ENCODE measurements around the gene NUDC. TPM values are rescaled to one million over a fixed set of nuclear protein-coding genes. Genes with fewer than 3 reads are reported as not detected.

Gene NUDC
- total and polyA plus RNA-seq, 2 of the 13 experiments (the other 11 are each of a cell fraction or from before 2014, with no cell fraction given) = 34.7 to 104 TPM

- CTCF ChIA-PET (ENCODE audit: low intra/inter-chr PET ratio, low total read pairs) = no interaction called here
- FAIRE-seq (no peak), DNase-seq (ENCODE audit: low spot score) (no peak), ATAC-seq (no peak)
- TF ChIP-seq PBX2 (CRISPR knock-in tag; IDR thresholded peaks at IDR 0.05) (no peak), ARHGAP35 (CRISPR knock-in tag; IDR thresholded peaks at IDR 0.05; ENCODE audit: borderline replicate concordance) (no peak), ZMYM3 (CRISPR knock-in tag; IDR thresholded peaks at IDR 0.05) (peak; percentile 66), GTF3A (CRISPR knock-in tag; conservative IDR thresholded peaks at IDR 0.05) (no peak)
- H3K36me3 ChIP-seq (replicated peaks in 1 of 2; ENCODE audit: control insufficient read depth in 1 of 2, insufficient read depth in 2 of 2, low read length in 2 of 2) = no peaks in the 10 kb centered on the region
- no peak overlapping the region for H3K9ac ChIP-seq (ENCODE audit: insufficient read depth, low read depth, low read length)
- H4K20me1 ChIP-seq (ENCODE audit: insufficient read depth, low read length) = no peaks in the 10 kb centered on the region
- no peak overlapping the region for H3K4me2 ChIP-seq (ENCODE audit: low read depth, low read length)
- POLR2A ChIA-PET = interaction anchor here (0.7 to 2.3 kb wide), 2 partner anchors 12 to 17 kb away, joined by 3 to 9 read pairs; partner anchors contain the start of gene TRNP1
- no peaks in the 10 kb centered on the region for H3K79me2 ChIP-seq (ENCODE audit: insufficient read depth, low read length)
- WGBS (ENCODE audit: low lambda C conversion rate) = 71% methylated on average over 3 of the region's 3 CpGs
- intact Hi-C loops (cut with micrococcal nuclease; ENCODE audit: unreplicated experiment) (no loop called here), in situ Hi-C loops (cut with HindIII; ENCODE audit: extremely low pct_ligation_motif_present, low pct_unique_long_range_greater_than_20kb) (no loop called here)
- H3K9me3 ChIP-seq (ENCODE audit: low read length) = no peaks in the 10 kb centered on the region
- no peak overlapping the region for H2AFZ ChIP-seq (ENCODE audit: low read length)
- no TSS peak for BruUV-seq (replicated peaks)
- H3K4me1 ChIP-seq (ENCODE audit: insufficient read depth, low read length) = peaks cover 37% of the 10 kb centered on the region
- H3K4me3 ChIP-seq (replicated peaks in 1 of 3; ENCODE audit: insufficient read depth in 1 of 3, low read depth in 2 of 3, low read length in 3 of 3) = no peak overlapping the region
- H3K27me3 ChIP-seq (ENCODE audit: control insufficient read depth in 1 of 2, insufficient read depth in 2 of 2, low read length in 2 of 2) = no peaks in the 10 kb centered on the region
- H3K27ac ChIP-seq (ENCODE audit: extremely low read length, insufficient read depth, low read length) = no peak overlapping the region
These were observed 59.8 kb downstream of the NUDC start for GRCh38 chr1:26981146-26981846.

DNA sequence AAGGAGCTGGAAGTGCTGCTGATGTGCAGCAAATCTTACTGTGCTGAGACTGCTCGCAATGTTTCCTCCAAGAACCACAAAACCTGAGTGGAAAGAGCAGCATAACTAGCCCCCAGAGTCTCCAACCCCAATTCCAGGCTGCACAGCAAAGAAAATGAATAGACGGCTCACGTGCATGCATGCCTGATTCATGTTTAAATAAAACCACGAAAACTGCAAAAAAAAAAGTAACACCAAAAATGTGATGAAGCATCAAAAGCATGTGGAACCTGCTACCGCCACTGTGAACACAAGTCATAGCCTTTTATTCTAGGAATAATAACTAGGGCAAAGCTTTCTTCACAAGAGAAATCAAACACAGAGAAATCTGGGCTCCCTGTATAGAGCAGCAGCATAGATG is 62.3 kb downstream of the NUDC start:
- ChIA-PET CTCF (ENCODE audit: low intra/inter-chr PET ratio, low total read pairs) (no interaction called here), POLR2A (interaction anchor here (0.6 to 1.7 kb wide), 2 partner anchors 10 to 17 kb away, joined by 3 to 5 read pairs; partner anchors contain the start of gene TRNP1)
- in situ Hi-C loops (cut with HindIII; ENCODE audit: extremely low pct_ligation_motif_present, low pct_unique_long_range_greater_than_20kb) (no loop called here), intact Hi-C loops (cut with micrococcal nuclease; ENCODE audit: unreplicated experiment) (no loop called here)
- FAIRE-seq (no peak), DNase-seq (ENCODE audit: low spot score) (no peak), ATAC-seq (no peak)
- no TSS peak for BruUV-seq (replicated peaks)
- Histone ChIP-seq H3K4me1 (ENCODE audit: insufficient read depth, low read length) (peaks cover 42% of the 10 kb centered on the region), H3K9me3 (ENCODE audit: low read length) (no peaks in the 10 kb centered on the region), H3K36me3 (replicated peaks in 1 of 2; ENCODE audit: control insufficient read depth in 1 of 2, insufficient read depth in 2 of 2, low read length in 2 of 2) (no peaks in the 10 kb centered on the region), H3K27me3 (ENCODE audit: control insufficient read depth in 1 of 2, insufficient read depth in 2 of 2, low read length in 2 of 2) (no peaks in the 10 kb centered on the region), H3K9ac (ENCODE audit: insufficient read depth, low read depth, low read length) (no peak overlapping the region), H2AFZ (ENCODE audit: low read length) (no peak overlapping the region), H3K4me3 (replicated peaks in 1 of 3; ENCODE audit: insufficient read depth in 1 of 3, low read depth in 2 of 3, low read length in 3 of 3) (no peak overlapping the region), H3K4me2 (ENCODE audit: low read depth, low read length) (no peak overlapping the region), H4K20me1 (ENCODE audit: insufficient read depth, low read length) (no peaks in the 10 kb centered on the region), H3K79me2 (ENCODE audit: insufficient read depth, low read length) (no peaks in the 10 kb centered on the region), H3K27ac (ENCODE audit: extremely low read length, insufficient read depth, low read length) (no peak overlapping the region)
- TF ChIP-seq ZBTB40 (IDR thresholded peaks at IDR 0.05) = 0 out of 2 replicates have a peak, but pooled peaks have one; percentile 20
- peak; percentile 61; the same call in 1 of the 2 replicates for TF ChIP-seq ZBTB40 (CRISPR knock-in tag; IDR thresholded peaks at IDR 0.05)
- TF ChIP-seq ZIK1 (CRISPR knock-in tag; IDR thresholded peaks at IDR 0.05; ENCODE audit: borderline replicate concordance, low read depth) = no peak
- WGBS (ENCODE audit: low lambda C conversion rate) = 51% methylated on average over 5 of the region's 5 CpGs

Data from HepG2 (cell line).